Mucosa of stomach (tissue), 1 donor: ENCODE data around the gene AKT1S1.

Experiments used
- H3K27me3 ChIP-seq: one replicate; pipeline ENCODE4 v1.7.0; 2013; ENCODE audit warnings: mild to moderate bottlenecking, low read length; ENCODE audit not compliant: control insufficient read depth, insufficient read depth
- H3K36me3 ChIP-seq: one replicate; pipeline ENCODE4 v1.7.0; 2013; ENCODE audit warnings: low read length; ENCODE audit not compliant: control insufficient read depth, insufficient read depth
- H3K4me1 ChIP-seq: one replicate; pipeline ENCODE4 v1.7.0; 2013; ENCODE audit warnings: mild to moderate bottlenecking, low read length; ENCODE audit not compliant: control insufficient read depth, insufficient read depth
- H3K4me3 ChIP-seq: one replicate; pipeline ENCODE4 v1.7.0; 2013; ENCODE audit warnings: low read length
- H3K9ac ChIP-seq: one replicate; pipeline ENCODE4 v1.7.0; 2013; ENCODE audit warnings: mild to moderate bottlenecking, low read length, moderate library complexity
- H3K9me3 ChIP-seq: one replicate; pipeline ENCODE4 v1.7.0; 2013; ENCODE audit warnings: mild to moderate bottlenecking, low read length, moderate library complexity; ENCODE audit not compliant: control insufficient read depth
- donor health status: Pancreatic carcinoma.

The AKT1S1 gene

GRCh38 chr19:49876422-49877019, 634 bp downstream of the AKT1S1 start:
- Histone ChIP-seq H3K4me3 (peak overlapping the region; percentile 81), H3K36me3 (peaks cover 13% of the 10 kb centered on the region), H3K9ac (peak overlapping the region; percentile 91), H3K9me3 (no peaks in the 10 kb centered on the region), H3K4me1 (peaks cover 16% of the 10 kb centered on the region), H3K27me3 (no peaks in the 10 kb centered on the region)

- H3K4me3 ChIP-seq = peak overlapping the region; percentile 81
- H3K36me3 ChIP-seq = peaks cover 7% of the 10 kb centered on the region
Measured at GRCh38 chr19:49875857-49876421, 1.2 kb downstream of the AKT1S1 start.

GRCh38 chr19:49875177-49875576, 2.0 kb downstream of the AKT1S1 start:
- peaks cover 26% of the 10 kb centered on the region for H3K4me1 ChIP-seq
- peaks cover 5% of the 10 kb centered on the region for H3K36me3 ChIP-seq
- no peak overlapping the region for H3K4me3 ChIP-seq

More at GRCh38 chr19:49875857-49876421, 1.2 kb downstream of the AKT1S1 start:
- H3K9ac ChIP-seq = peak overlapping the region; percentile 91
- H3K27me3 ChIP-seq = no peaks in the 10 kb centered on the region
- peaks cover 18% of the 10 kb centered on the region for H3K4me1 ChIP-seq
- no peaks in the 10 kb centered on the region for H3K9me3 ChIP-seq

GRCh38 chr19:49874503-49875157, 2.5 kb downstream of the AKT1S1 start:
- no peak overlapping the region for H3K4me3 ChIP-seq
- peaks cover 29% of the 10 kb centered on the region for H3K4me1 ChIP-seq
- H3K9me3 ChIP-seq = no peaks in the 10 kb centered on the region
- no peaks in the 10 kb centered on the region for H3K27me3 ChIP-seq
- H3K36me3 ChIP-seq = peaks cover 4% of the 10 kb centered on the region
- no peak overlapping the region for H3K9ac ChIP-seq

More at GRCh38 chr19:49875177-49875576, 2.0 kb downstream of the AKT1S1 start:
- peak overlapping the region; percentile 91 for H3K9ac ChIP-seq
- no peaks in the 10 kb centered on the region for H3K9me3 ChIP-seq
- H3K27me3 ChIP-seq = no peaks in the 10 kb centered on the region

- Histone ChIP-seq H3K9ac (no peak overlapping the region), H3K27me3 (no peaks in the 10 kb centered on the region), H3K36me3 (peaks cover 4% of the 10 kb centered on the region), H3K4me1 (peaks cover 29% of the 10 kb centered on the region), H3K9me3 (no peaks in the 10 kb centered on the region), H3K4me3 (no peak overlapping the region)
Measured at GRCh38 chr19:49873834-49874233, 3.3 kb downstream of the AKT1S1 start.

GRCh38 chr19:49873129-49873521, 4.0 kb downstream of the AKT1S1 start:
- H3K36me3 ChIP-seq = no peaks in the 10 kb centered on the region
- H3K4me1 ChIP-seq = peaks cover 27% of the 10 kb centered on the region
- no peaks in the 10 kb centered on the region for H3K9me3 ChIP-seq
- H3K4me3 ChIP-seq = no peak overlapping the region
- no peaks in the 10 kb centered on the region for H3K27me3 ChIP-seq
- no peak overlapping the region for H3K9ac ChIP-seq

- Histone ChIP-seq H3K4me1 (peaks cover 26% of the 10 kb centered on the region), H3K36me3 (no peaks in the 10 kb centered on the region), H3K9ac (no peak overlapping the region), H3K4me3 (no peak overlapping the region), H3K9me3 (no peaks in the 10 kb centered on the region), H3K27me3 (no peaks in the 10 kb centered on the region)
Measured at GRCh38 chr19:49872245-49873128, 4.7 kb downstream of the AKT1S1 start.

GRCh38 chr19:49871349-49871985, 5.7 kb downstream of the AKT1S1 start:
- Histone ChIP-seq H3K4me1 (peaks cover 30% of the 10 kb centered on the region), H3K36me3 (no peaks in the 10 kb centered on the region), H3K9ac (no peak overlapping the region), H3K4me3 (no peak overlapping the region), H3K9me3 (no peaks in the 10 kb centered on the region), H3K27me3 (no peaks in the 10 kb centered on the region)

GRCh38 chr19:49870309-49870901, 6.8 kb downstream of the AKT1S1 start:
- Histone ChIP-seq H3K4me3 (peak overlapping the region; percentile 49), H3K27me3 (no peaks in the 10 kb centered on the region), H3K9ac (peak overlapping the region; percentile 66), H3K9me3 (no peaks in the 10 kb centered on the region), H3K4me1 (peaks cover 37% of the 10 kb centered on the region), H3K36me3 (no peaks in the 10 kb centered on the region)

GRCh38 chr19:49869484-49870308, 7.5 kb downstream of the AKT1S1 start:
- no peaks in the 10 kb centered on the region for H3K27me3 ChIP-seq
- peaks cover 40% of the 10 kb centered on the region for H3K4me1 ChIP-seq
- peak overlapping the region; percentile 66 for H3K9ac ChIP-seq
- peaks cover under 1% of the 10 kb centered on the region for H3K36me3 ChIP-seq
- no peaks in the 10 kb centered on the region for H3K9me3 ChIP-seq
- peak overlapping the region; percentile 49 for H3K4me3 ChIP-seq
